GM12801 (cell line): ENCODE data around the gene PCDHGB1.

Experiments
- CTCF ChIP-seq: IDR thresholded peaks from one replicate; pipeline ENCODE4 v1.5.1; 2011; ENCODE audit warnings: control low read depth; ENCODE audit not compliant: insufficient read length; ENCODE audit errors: extremely low read depth

The PCDHGB1 gene

GRCh38 chr5:141356950-141357349, 7.1 kb downstream of the PCDHGB1 start:
- no peak for TF ChIP-seq CTCF

- no peak for TF ChIP-seq CTCF
These were observed 10.0 kb downstream of the PCDHGB1 start, which contains the start of gene PCDHGB2 for GRCh38 chr5:141359790-141360426. TSS of gene PCDHGB2 (plus strand) at chr5:141359994. CDS start at chr5:141360136, 142 bp downstream.

GRCh38 chr5:141360685-141361084, 10.8 kb downstream of the PCDHGB1 start:
- no peak for TF ChIP-seq CTCF

DNA sequence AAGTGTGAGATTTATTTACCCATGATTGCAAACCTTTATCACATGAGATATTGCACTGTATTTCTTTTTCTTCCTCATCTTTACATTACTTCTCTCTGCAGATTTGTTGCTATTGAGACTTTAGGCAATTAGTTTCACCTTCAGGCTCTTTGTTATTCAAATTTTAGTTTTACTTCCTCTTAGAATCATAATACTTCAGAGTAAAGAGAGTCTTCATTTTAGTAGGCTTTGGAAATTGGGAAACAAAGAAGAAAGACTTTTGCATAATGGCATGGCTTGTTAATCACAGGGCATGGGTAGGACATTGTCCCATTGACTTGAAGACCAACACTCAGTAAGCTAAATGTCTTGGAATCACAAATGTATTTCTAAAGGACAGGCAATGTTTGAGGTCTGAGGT, 12.8 kb downstream of the PCDHGB1 start:
- no peak for TF ChIP-seq CTCF

GRCh38 chr5:141363952-141364660, 14.2 kb downstream of the PCDHGB1 start, which contains the start of gene PCDHGA5:
TSS of gene PCDHGA5 (plus strand) at chr5:141364162. CDS start at chr5:141364331, 169 bp downstream.
- no peak for TF ChIP-seq CTCF

- TF ChIP-seq CTCF = no peak
These were observed 16.4 kb downstream of the PCDHGB1 start for GRCh38 chr5:141366016-141366896.
